ENCODE results near the gene FAP. TPM values are rescaled to one million over a fixed set of nuclear protein-coding genes. Genes with fewer than 3 reads are reported as not detected.

FAP gene
- total RNA-seq, 1 donor from 2014 or later, result not detected

GRCh38 chr2:162155093-162155492, 88.2 kb downstream of the FAP start:
- Mint-ChIP-seq H3K4me3 (no peak overlapping the region), H3K27ac (no peak overlapping the region), H3K36me3 (ENCODE audit: low read depth) (no peaks in the 10 kb centered on the region), H3K9me3 (no peaks in the 10 kb centered on the region), H3K27me3 (peaks cover 50% of the 10 kb centered on the region), H3K4me1 (peaks cover 4% of the 10 kb centered on the region)
- no peak for DNase-seq
- intact Hi-C loops (cut with micrococcal nuclease), result no loop called here

DNA sequence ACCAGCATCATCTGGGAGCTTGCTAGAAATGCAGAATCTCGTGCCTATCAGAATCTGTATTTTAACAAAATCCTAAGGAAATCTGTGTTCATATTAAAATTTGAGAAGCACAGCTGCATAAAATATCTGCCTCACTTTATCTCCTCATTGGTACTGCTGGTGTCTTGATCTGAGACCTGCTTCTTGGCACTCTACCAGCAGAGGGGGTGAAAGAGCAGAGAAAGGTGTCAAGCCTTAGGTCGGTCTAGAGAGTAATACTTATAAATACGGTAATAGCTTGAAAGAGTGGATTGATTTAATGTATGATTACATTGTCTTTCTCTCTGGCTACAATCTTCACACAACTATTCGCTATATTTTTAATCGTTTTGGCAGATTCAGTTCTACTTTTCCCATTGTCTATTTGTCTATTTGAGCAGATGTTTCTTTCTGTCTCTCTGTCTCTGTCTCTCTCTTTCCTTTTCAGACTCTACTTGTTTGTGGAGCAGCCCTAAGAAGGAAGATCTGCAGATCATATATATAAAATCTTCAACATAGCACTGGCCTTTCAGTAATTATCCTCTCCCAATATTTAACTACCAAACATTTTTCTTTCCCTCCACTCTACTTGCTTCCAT, 89.5 kb downstream of the FAP start:
- Mint-ChIP-seq H3K4me1 (peaks cover 4% of the 10 kb centered on the region), H3K27ac (no peak overlapping the region), H3K9me3 (no peaks in the 10 kb centered on the region), H3K27me3 (peaks cover 50% of the 10 kb centered on the region), H3K4me3 (peak overlapping the region; percentile 9), H3K36me3 (ENCODE audit: low read depth) (no peaks in the 10 kb centered on the region)
- DNase-seq, result peak; percentile 89
- intact Hi-C loops (cut with micrococcal nuclease), result loop anchor here (1.0 to 5.0 kb wide), 2 partner anchors 69 to 145 kb away; no protein-coding TSS in a partner anchor

DNA sequence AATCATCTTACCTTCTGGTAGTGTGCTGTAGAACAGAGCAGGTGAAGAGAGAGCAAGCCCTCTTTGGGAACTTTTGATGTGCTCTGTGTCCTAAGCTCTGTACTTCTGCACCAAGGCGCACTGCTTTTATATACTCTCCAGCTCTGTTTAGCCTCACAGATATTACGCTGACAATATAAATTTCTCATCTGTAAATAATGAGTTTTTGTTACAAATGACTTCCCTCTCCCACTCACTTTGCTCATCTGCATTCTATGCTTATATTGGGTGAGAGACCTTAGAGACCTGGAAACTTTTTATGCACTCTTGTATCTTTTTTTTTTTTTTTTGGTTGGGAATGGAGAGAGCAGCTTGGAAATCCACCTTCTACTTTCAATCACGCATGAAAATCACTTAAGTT, 91.1 kb downstream of the FAP start, which contains the start of gene GCG:
Gene GCG (minus strand): TSS at position 101 of the 400 bp plus-strand sequence. CDS start 3,069 bp downstream, outside the sequence.
- H3K27me3 Mint-ChIP-seq, result peaks cover 52% of the 10 kb centered on the region
- H3K4me3 Mint-ChIP-seq, result no peak within 1 kb of the TSS
- H3K4me1 Mint-ChIP-seq, result peaks cover 4% of the 10 kb centered on the region
- no peaks in the 10 kb centered on the region for H3K9me3 Mint-ChIP-seq
- H3K27ac Mint-ChIP-seq, result no peak within 1 kb of the TSS
- H3K36me3 Mint-ChIP-seq (ENCODE audit: low read depth), result no peaks in the 10 kb centered on the region
- no peak for DNase-seq
- intact Hi-C loops (cut with micrococcal nuclease), result loop anchor here (5.0 kb wide), 1 partner anchor 70 kb away; no protein-coding TSS in a partner anchor

GRCh38 chr2:162149940-162150339, 93.3 kb downstream of the FAP start:
- no peak for DNase-seq
- no peaks in the 10 kb centered on the region for H3K36me3 Mint-ChIP-seq (ENCODE audit: low read depth)
- intact Hi-C loops (cut with micrococcal nuclease), result loop anchor here (5.0 kb wide), 1 partner anchor 72 kb away; no protein-coding TSS in a partner anchor
- H3K4me1 Mint-ChIP-seq, result peaks cover 4% of the 10 kb centered on the region
- H3K4me3 Mint-ChIP-seq, result no peak overlapping the region
- H3K9me3 Mint-ChIP-seq, result no peaks in the 10 kb centered on the region
- H3K27me3 Mint-ChIP-seq, result peaks cover 56% of the 10 kb centered on the region
- no peak overlapping the region for H3K27ac Mint-ChIP-seq

GRCh38 chr2:162149466-162149865, 93.8 kb downstream of the FAP start:
- intact Hi-C loops (cut with micrococcal nuclease), result no loop called here
- H3K27me3 Mint-ChIP-seq, result peaks cover 53% of the 10 kb centered on the region
- no peak for DNase-seq
- H3K9me3 Mint-ChIP-seq, result no peaks in the 10 kb centered on the region
- H3K27ac Mint-ChIP-seq, result no peak overlapping the region
- no peaks in the 10 kb centered on the region for H3K36me3 Mint-ChIP-seq (ENCODE audit: low read depth)
- peaks cover 4% of the 10 kb centered on the region for H3K4me1 Mint-ChIP-seq
- H3K4me3 Mint-ChIP-seq, result no peak overlapping the region

GRCh38 chr2:162148956-162149355, 94.3 kb downstream of the FAP start:
- Mint-ChIP-seq H3K4me3 (no peak overlapping the region), H3K27ac (no peak overlapping the region), H3K27me3 (peaks cover 52% of the 10 kb centered on the region), H3K36me3 (ENCODE audit: low read depth) (no peaks in the 10 kb centered on the region), H3K4me1 (peaks cover 3% of the 10 kb centered on the region), H3K9me3 (no peaks in the 10 kb centered on the region)
- intact Hi-C loops (cut with micrococcal nuclease), result no loop called here
- DNase-seq, result no peak

DNA sequence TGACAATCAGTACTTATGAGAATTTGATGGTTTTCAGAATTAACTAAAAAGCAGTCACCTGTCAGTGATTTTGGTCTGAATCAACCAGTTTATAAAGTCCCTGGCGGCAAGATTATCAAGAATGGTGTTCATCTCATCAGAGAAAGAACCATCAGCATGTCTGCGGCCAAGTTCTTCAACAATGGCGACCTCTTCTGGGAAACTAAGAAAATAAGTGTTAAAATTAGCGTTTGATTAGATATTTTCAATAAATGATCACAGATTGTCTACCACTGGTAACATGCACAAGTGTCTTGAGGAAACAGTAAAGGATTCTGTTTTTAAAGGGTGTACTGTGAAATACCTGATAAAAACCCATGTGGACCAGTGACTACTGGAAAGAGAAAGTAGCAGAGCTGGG, 99.3 kb downstream of the FAP start:
- intact Hi-C loops (cut with micrococcal nuclease), result no loop called here
- Mint-ChIP-seq H3K27me3 (peaks cover 46% of the 10 kb centered on the region), H3K4me3 (no peak overlapping the region), H3K9me3 (no peaks in the 10 kb centered on the region), H3K36me3 (ENCODE audit: low read depth) (no peaks in the 10 kb centered on the region), H3K4me1 (no peaks in the 10 kb centered on the region), H3K27ac (no peak overlapping the region)
- no peak for DNase-seq

GRCh38 chr2:162138310-162138709, 104.9 kb downstream of the FAP start:
- no peak for DNase-seq
- intact Hi-C loops (cut with micrococcal nuclease), result no loop called here
- no peaks in the 10 kb centered on the region for H3K36me3 Mint-ChIP-seq (ENCODE audit: low read depth)
- H3K9me3 Mint-ChIP-seq, result no peaks in the 10 kb centered on the region
- no peaks in the 10 kb centered on the region for H3K4me1 Mint-ChIP-seq
- no peak overlapping the region for H3K4me3 Mint-ChIP-seq
- H3K27me3 Mint-ChIP-seq, result peaks cover 37% of the 10 kb centered on the region
- H3K27ac Mint-ChIP-seq, result no peak overlapping the region

DNA sequence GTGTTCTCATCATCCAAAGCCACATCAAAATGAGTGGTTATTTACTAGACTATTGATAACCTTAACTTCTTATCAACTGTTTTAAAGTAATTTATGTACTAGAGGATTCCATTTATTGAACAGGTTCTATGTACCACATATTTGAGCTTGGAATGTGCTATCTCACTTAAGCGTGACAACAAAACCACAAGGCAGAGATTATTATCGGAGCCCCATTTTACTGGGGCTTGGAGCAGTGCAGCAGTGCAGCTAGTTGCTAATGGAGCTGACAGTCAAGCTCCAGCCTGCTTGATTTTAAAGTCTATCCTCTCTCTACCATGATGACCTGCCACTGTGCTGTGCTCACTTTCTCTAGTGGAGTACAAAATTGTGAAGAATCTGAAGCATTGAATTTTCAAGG, 115.8 kb downstream of the FAP start:
- H3K4me3 Mint-ChIP-seq, result no peak overlapping the region
- H3K4me1 Mint-ChIP-seq, result peaks cover 16% of the 10 kb centered on the region
- H3K9me3 Mint-ChIP-seq, result no peaks in the 10 kb centered on the region
- no peaks in the 10 kb centered on the region for H3K36me3 Mint-ChIP-seq (ENCODE audit: low read depth)
- intact Hi-C loops (cut with micrococcal nuclease), result loop anchor here (10.0 kb wide), 1 partner anchor 703 kb away; no protein-coding TSS in a partner anchor
- no peak overlapping the region for H3K27ac Mint-ChIP-seq
- peak; percentile 49 for DNase-seq
- peaks cover 27% of the 10 kb centered on the region for H3K27me3 Mint-ChIP-seq

- Mint-ChIP-seq H3K4me1 (peaks cover 16% of the 10 kb centered on the region), H3K9me3 (no peaks in the 10 kb centered on the region), H3K4me3 (peak overlapping the region; percentile 6), H3K27ac (no peak overlapping the region), H3K36me3 (ENCODE audit: low read depth) (no peaks in the 10 kb centered on the region), H3K27me3 (peaks cover 25% of the 10 kb centered on the region)
- peak; percentile 42 for DNase-seq
- intact Hi-C loops (cut with micrococcal nuclease), result loop anchor here (10.0 kb wide), 1 partner anchor 702 kb away; no protein-coding TSS in a partner anchor
Measured at GRCh38 chr2:162126527-162126926, 116.7 kb downstream of the FAP start.

DNA sequence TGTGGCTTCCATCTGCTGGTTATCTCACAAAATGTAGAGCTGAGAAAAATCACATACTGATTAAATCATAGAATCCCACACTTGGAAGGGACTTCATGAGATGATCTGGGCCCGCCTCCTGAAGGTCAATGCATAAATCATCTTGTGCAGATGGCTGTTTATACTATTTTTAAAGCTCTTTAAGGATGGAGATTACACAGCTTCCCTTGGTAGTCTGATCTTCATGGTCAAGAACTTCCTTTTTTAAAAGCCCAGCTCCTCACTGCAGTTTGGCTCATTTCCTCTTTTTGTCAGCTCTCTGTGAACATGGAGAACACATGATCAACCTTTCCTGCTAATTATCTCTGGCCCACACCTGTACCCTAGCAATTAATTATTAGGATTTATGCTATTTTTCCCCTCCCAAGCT, 117.1 kb downstream of the FAP start:
- Mint-ChIP-seq H3K9me3 (no peaks in the 10 kb centered on the region), H3K36me3 (ENCODE audit: low read depth) (no peaks in the 10 kb centered on the region), H3K27me3 (peaks cover 22% of the 10 kb centered on the region), H3K4me3 (peak overlapping the region; percentile 6), H3K4me1 (peaks cover 16% of the 10 kb centered on the region), H3K27ac (no peak overlapping the region)
- DNase-seq, result peak; percentile 52
- intact Hi-C loops (cut with micrococcal nuclease), result loop anchor here (10.0 kb wide), 1 partner anchor 701 kb away; no protein-coding TSS in a partner anchor

DNA sequence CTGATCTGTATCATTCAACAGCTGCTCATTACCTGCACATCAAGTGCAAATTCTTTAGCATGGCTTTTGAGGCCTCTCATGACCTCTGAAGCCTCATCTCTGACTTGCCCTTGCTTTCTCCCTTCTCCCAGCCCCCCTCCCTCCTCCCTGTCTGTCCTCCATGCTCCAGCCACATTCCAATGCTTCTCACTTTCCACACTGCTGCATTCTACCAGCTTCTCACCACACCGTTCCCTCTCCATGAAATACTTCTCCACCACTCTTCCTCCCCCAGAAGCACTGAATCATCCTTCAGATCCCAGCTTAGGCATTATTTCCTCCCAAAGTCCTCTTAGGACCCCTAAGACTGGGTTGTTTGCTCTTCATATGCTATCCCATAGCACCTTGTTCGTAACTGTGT, 118.1 kb downstream of the FAP start:
- intact Hi-C loops (cut with micrococcal nuclease), result loop anchor here (10.0 kb wide), 1 partner anchor 700 kb away; no protein-coding TSS in a partner anchor
- no peaks in the 10 kb centered on the region for H3K9me3 Mint-ChIP-seq
- H3K27me3 Mint-ChIP-seq, result peaks cover 14% of the 10 kb centered on the region
- H3K27ac Mint-ChIP-seq, result no peak overlapping the region
- peaks cover 16% of the 10 kb centered on the region for H3K4me1 Mint-ChIP-seq
- no peak overlapping the region for H3K4me3 Mint-ChIP-seq
- H3K36me3 Mint-ChIP-seq (ENCODE audit: low read depth), result no peaks in the 10 kb centered on the region
- DNase-seq, result peak; percentile 48

GRCh38 chr2:162123806-162124758, 119.2 kb downstream of the FAP start:
- intact Hi-C loops (cut with micrococcal nuclease), result loop anchor here (1.0 to 10.0 kb wide), 6 partner anchors 51 to 699 kb away; no protein-coding TSS in a partner anchor
- peaks cover 7% of the 10 kb centered on the region for H3K27me3 Mint-ChIP-seq

More at GRCh38 chr2:162123806-162124758, 119.2 kb downstream of the FAP start:
- Mint-ChIP-seq H3K27ac (no peak overlapping the region), H3K9me3 (no peaks in the 10 kb centered on the region), H3K4me3 (no peak overlapping the region), H3K4me1 (peaks cover 16% of the 10 kb centered on the region), H3K36me3 (ENCODE audit: low read depth) (no peaks in the 10 kb centered on the region)
- DNase-seq, result peak; percentile 73
